HG03520 (cell line): ENCODE results near the gene CCDC88C.
"Not testable (repeated sequence)": the region's sequence is repeated elsewhere in the genome, so short reads cannot be mapped to it uniquely, and the experiment has no call there.

Source experiments
- ATAC-seq: cut with Tn5 transposase; IDR thresholded peaks from one replicate; pipeline ENCODE4 v1.9.1; 2021; ENCODE audit warnings: mild to moderate bottlenecking, moderate library complexity; ENCODE audit not compliant: unreplicated experiment

The CCDC88C gene, protein sequence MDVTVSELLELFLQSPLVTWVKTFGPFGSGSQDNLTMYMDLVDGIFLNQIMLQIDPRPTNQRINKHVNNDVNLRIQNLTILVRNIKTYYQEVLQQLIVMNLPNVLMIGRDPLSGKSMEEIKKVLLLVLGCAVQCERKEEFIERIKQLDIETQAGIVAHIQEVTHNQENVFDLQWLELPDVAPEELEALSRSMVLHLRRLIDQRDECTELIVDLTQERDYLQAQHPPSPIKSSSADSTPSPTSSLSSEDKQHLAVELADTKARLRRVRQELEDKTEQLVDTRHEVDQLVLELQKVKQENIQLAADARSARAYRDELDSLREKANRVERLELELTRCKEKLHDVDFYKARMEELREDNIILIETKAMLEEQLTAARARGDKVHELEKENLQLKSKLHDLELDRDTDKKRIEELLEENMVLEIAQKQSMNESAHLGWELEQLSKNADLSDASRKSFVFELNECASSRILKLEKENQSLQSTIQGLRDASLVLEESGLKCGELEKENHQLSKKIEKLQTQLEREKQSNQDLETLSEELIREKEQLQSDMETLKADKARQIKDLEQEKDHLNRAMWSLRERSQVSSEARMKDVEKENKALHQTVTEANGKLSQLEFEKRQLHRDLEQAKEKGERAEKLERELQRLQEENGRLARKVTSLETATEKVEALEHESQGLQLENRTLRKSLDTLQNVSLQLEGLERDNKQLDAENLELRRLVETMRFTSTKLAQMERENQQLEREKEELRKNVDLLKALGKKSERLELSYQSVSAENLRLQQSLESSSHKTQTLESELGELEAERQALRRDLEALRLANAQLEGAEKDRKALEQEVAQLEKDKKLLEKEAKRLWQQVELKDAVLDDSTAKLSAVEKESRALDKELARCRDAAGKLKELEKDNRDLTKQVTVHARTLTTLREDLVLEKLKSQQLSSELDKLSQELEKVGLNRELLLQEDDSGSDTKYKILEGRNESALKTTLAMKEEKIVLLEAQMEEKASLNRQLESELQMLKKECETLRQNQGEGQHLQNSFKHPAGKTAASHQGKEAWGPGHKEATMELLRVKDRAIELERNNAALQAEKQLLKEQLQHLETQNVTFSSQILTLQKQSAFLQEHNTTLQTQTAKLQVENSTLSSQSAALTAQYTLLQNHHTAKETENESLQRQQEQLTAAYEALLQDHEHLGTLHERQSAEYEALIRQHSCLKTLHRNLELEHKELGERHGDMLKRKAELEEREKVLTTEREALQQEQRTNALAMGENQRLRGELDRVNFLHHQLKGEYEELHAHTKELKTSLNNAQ (N-terminal part only)

DNA sequence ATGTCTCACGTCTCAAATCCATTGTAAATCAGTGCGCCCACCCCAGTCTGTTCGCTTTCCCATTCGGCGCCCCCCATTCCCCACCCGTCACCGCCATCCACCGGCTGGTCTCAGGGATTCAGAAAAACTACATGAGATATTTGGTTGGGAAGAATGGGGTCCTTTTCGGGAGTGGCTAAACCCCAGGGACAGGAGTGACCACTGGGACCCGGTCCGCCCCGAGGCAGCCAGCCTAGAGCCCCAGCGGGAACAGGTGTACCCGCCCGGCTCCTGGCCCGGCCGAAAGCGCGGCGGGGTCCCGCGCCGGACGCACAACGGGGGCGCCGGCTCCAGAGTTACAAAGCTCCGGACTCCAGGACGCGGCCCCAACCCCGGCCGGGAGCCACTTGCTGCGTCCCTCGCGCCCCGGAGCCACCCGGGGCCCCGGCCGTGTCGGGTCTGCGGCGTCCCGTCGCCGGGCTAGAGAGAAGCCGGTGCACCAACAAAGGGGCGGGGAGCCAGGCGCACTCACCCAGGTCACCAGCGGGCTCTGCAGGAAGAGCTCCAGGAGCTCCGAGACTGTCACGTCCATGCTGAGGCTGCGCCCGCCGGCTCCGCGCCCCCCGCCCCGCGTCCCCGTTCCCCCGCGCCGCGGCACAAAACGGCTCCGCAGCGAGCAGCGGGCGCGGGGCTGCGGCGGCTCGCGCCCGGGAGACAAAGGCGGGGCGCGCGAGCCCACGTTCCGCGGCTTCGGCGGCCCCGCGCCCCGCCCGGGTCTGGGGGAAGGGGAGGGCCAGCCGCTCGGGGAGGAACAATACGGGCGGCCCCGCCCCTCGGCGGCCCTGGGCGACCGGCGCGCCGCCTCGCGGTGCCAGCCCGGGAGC lies at the start of gene CCDC88C:
Gene CCDC88C, minus strand, starts transcription at position 701 of the 863 bp plus-strand sequence. Its CDS starts 130 bp downstream, at position 571.
- ATAC-seq: peak; percentile 38

- no peak for ATAC-seq
Measured at GRCh38 chr14:91466192-91466591, 48.6 kb upstream of the CCDC88C start.

DNA sequence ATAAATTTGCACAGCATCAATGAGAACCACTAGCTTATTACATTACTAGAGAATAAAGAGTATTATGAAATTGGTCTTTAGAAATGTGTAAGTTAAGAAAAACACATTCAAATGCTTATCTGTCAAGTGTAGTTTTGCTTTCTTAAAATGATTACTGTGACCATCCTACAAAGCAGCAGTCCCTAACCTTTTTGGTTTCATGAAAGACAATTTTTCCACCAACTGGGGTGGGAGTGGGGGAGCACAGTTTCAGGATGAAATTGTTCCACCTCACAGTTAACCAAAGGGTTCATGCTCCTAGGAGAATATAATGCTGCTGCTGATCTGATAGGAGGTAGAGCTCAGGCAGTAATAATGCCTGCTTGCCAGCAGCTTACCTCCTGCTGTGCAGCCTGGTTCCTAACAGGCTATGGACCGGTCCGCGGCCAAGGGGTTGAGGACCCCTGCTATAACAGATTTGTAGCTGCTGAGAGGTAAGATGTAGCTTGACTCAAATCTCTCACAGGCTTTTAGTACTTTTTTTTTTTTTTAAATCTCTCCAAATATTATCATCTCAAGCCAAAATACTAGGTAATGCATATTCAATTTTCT lies 47.1 kb upstream of the CCDC88C start:
- no peak for ATAC-seq

DNA sequence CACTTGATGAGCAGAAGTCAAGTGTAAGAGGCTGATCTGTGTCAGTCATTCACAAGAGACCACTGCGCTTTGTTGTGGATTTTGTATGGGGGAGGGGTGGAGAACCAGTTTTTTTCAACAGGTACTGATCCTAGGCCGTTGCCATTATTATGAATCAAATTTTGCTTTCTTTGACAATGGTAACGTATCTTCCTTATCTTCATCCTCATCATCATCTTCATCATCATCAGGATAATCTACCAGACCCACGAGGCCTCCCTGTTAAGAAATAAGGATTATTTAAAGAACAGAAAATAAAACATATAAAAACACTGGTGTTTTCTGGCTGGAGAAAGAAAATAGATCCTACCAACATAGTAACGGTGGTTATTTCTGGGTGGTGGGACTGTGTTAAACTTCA lies 41.0 kb upstream of the CCDC88C start:
- no peak for ATAC-seq

DNA sequence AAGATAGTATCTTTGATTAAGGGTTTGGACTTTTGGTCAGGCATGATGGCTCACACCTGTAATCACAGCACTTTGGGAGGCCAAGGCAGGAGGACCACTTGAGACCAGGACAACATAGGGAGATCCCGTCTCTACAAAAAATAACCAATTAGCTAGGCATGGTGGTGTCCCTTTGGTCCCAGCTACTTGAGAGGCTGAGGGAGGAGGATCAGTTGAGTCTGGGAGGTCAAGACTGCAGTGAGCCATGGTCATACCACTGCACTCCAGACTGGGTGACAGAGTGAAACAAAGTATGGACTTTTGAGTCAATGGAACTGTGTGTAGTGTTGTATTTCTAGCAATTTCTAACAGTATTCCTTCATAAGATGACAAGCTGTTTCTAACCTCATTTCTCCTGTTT lies 38.7 kb upstream of the CCDC88C start:
- no peak for ATAC-seq

DNA sequence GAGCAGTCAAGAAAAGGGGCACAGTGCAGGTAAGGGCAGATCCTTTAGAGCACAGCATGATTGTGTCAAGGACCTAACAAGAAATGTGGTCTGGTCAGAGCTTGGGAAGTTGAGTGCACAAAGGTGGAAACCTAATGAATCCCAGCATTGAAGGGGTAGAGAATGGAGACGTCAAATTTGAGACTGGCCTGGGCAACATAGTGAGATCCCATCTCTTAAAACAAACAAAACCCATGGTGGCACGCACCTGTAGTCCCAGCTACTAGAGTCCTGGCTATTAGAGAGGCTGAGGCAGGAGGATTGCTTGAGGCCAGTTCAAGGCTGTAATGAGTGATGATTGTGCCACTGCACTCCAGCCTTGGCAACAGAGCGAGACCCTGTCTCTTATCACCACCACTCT lies 37.0 kb upstream of the CCDC88C start:
- ATAC-seq: no peak

GRCh38 chr14:91454155-91454554 lies 36.5 kb upstream of the CCDC88C start:
- ATAC-seq: no peak

DNA sequence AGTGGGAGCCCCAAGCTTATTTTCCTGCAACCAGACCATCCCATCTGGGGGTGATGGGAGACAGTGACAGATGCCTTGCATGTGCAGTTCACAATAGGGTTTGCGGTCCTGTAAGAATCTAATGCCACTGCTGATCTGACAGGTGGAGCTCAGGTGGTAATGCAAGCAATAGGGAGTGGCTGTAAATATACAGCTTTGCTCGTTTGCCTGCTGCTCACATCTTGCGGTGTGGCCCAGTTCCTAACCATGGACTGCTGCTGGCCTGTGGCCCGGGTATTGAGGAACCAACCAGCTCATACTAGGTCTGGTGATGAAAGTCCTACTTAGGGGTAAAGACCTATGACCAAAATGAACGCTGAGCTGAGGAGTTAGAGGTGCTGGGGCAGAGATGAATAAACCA lies 36.1 kb upstream of the CCDC88C start:
- no peak for ATAC-seq

- ATAC-seq: no peak
Measured at GRCh38 chr14:91444335-91445020, 26.9 kb upstream of the CCDC88C start.

DNA sequence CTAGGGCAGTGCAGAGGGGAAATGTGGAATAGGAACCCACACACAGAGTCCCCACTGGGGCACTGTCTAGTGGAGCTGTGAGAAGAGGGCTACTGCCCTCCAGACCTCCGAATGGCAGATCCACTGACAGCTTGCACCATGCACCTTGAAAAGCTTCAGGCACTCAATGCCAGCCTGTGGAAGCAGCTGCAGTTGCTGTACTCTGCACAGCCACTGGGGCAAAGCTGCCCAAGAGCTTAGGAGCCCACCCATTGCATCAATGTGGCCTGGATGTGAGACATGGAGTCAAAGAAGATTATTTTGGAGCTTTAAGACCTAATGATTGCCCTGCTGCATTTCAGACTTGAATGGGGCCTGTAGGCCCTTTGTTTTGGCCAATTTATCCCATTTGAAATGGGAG lies 21.7 kb upstream of the CCDC88C start:
- no peak for ATAC-seq

DNA sequence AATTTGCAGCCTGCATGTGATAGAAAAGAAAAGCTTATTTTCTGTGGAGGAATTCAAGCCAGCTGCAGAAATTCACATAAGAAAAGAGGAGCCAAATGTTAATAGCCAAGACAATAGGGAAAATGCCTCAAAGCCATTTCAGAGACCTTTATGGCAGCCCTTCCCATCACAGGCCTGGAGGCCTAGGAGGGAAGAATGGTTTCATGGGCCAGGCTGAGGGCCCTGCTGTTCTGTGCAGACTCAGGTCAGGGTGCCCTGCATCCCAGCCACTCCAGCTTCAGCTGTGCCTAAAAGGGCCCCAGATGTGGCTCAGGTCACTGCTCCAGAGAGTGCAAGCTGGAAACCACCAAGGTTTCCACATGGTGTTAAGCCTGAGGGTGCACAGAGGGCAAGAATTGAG lies 21.2 kb upstream of the CCDC88C start:
- no peak for ATAC-seq

GRCh38 chr14:91436266-91436665 lies 18.6 kb upstream of the CCDC88C start:
- not testable (repeated sequence) for ATAC-seq

- no peak for ATAC-seq
Measured at GRCh38 chr14:91429385-91429784, 11.8 kb upstream of the CCDC88C start.

DNA sequence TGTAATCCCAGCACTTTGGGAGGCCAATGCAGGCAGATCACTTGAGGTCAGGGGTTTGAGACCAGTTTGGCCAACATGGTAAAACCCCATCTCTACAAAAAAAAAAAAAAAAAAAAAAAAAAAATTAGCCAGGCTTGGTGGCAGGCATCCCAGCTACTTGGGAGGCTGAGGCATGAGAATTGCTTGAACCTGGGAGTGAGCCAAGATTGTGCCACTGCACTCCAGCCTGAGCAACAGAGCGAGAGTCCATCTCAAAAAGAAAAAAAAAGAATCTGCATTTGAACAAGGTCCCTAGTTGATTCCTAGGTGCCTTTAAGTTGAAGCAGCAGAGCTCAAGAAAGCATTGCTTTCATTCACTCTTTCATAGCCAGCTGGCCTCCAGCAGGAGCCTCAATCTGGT lies 11.3 kb upstream of the CCDC88C start:
- ATAC-seq: not testable (repeated sequence)

DNA sequence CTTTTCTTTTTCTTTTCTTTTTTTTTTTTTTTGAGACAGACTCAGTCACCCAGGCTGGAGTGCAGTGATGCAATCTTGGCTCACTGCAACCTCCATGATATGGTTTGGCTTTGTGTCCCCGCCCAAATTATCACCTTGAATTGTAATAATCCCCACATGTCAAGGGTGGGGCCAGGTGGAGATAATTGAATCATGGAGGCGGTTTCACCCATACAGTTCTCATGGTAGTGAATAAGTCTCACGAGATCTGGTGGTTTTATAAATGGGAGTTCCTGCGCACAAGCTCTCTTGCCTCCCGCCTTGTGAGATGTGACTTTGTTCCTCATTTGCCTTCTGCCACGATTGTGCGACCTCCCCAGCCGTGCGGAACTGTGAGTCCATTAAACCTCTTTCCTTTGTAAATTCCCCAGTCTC lies 7.9 kb upstream of the CCDC88C start:
- ATAC-seq: not testable (repeated sequence)

- ATAC-seq: no peak
Measured at GRCh38 chr14:91424813-91425530, 7.4 kb upstream of the CCDC88C start.

GRCh38 chr14:91420686-91421085 lies 3.1 kb upstream of the CCDC88C start:
- ATAC-seq: no peak

DNA sequence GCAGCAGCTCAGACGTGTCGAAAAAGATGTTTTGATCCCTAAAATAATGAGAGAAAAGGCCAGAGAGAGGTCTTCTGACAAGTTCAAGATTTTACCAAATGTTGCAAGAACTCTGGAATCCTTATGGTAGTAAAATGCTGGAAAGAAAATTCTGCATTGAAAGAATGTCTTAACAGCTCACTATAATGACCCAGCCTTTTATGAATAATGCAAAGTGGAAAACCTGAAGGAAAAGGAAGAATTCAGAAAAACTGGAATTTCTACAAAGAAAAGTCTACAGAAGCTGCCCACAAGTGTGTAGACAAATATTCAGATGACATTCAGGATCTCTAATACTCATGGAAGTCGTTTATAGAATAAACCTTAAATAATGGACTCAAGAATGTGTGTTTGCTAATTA lies 1.8 kb upstream of the CCDC88C start:
- ATAC-seq: no peak

DNA sequence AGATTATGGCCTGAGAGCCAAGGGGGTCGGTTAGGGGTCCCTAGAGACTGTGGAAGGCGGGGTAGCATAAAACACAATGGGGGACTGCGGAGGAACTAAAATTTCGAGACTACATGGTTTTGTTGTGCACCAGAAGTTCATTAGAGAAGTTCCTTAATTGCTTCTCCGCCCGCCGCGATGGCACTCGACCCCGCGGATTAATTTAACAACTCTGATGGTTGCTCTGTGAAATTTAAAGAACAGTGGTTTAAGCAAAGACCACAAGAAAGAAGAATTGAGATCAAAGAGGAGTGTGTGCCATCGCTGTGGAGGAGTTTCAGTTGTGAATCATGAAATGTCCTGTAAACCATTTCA lies 1.4 kb upstream of the CCDC88C start:
- ATAC-seq: no peak
